Prostate gland (tissue), 2 donors: ENCODE results near the gene CES2. TPM values are rescaled to one million over a fixed set of nuclear protein-coding genes. Genes with fewer than 3 reads are reported as not detected.

Experiments used
- DNase-seq: peaks from one replicate; pipeline ENCODE4 v3.0.0-alpha.2; 2019; ENCODE audit warnings: low spot score
- H3K27ac ChIP-seq, 2 donors: fragments of 200-600 bp; sonication (generic); 2 replicates each; pipeline ENCODE4 v1.5.1; 2017 to 2019
- H3K27me3 ChIP-seq: fragments of 200-600 bp; sonication (generic); replicated peaks from 2 replicates; pipeline ENCODE4 v1.5.1; 2019; ENCODE audit not compliant: insufficient read depth
- H3K36me3 ChIP-seq, 2 donors: fragments of 200-600 bp; sonication (generic); 1 replicate in 1 of 2; 2 replicates in 1 of 2; pipeline versions ENCODE4 v1.5.1 to v1.8.1; 2017 to 2019
- H3K4me1 ChIP-seq: fragments of 200-600 bp; sonication (generic); replicated peaks from 2 replicates; pipeline ENCODE4 v1.5.1; 2019
- H3K4me3 ChIP-seq, 2 donors: fragments of 200-600 bp; sonication (generic); 2 replicates each; pipeline ENCODE4 v1.5.1; 2017 to 2019
- H3K9me3 ChIP-seq: fragments of 200-600 bp; sonication (generic); 2 replicates; pipeline ENCODE4 v1.5.1; 2017
- CTCF ChIP-seq, 4 experiments: fragments of 200-600 bp in 2 of 4; fragments of 450-650 bp in 2 of 4; sonication (generic) in 2 of 4; IDR thresholded peaks; 1 replicate in 3 of 4; 2 replicates in 1 of 4; pipeline ENCODE4 v1.5.1; 2016 to 2019; ENCODE audit warnings: antibody characterized with exemption in 4 of 4, mild to moderate bottlenecking in 2 of 4, moderate library complexity in 2 of 4
- POLR2A ChIP-seq: fragments of 450-650 bp; IDR thresholded peaks from one replicate; pipeline ENCODE4 v1.6.1; 2016; ENCODE audit warnings: antibody characterized with exemption, mild to moderate bottlenecking
- POLR2AphosphoS5 ChIP-seq: sonication (generic); formaldehyde crosslinking; IDR thresholded peaks from one replicate; pipeline ENCODE4 v1.6.1; 2017; ENCODE audit warnings: antibody characterized with exemption
- WGBS: methylation state at CpG from one replicate; pipeline ENCODE4 v1.1.5; 2018; 5-methylcytosine and 5-hydroxymethylcytosine counted together
- intact Hi-C: fragments of 100-400 bp; cut with DNase I; formaldehyde crosslinking; loops from one replicate; pipeline ENCODE4 v1.14.2; 2022
- total RNA-seq, 2 donors: library from RNA; depleted of rRNA; stranded (reverse); fragments of >200 nt; gene quantifications; one replicate each; pipeline ENCODE4 v1.1.0, GENCODE V29; 2016

Gene CES2
- total RNA-seq, 2 donors from 2014 or later: 36.3 to 61.5 TPM

DNA sequence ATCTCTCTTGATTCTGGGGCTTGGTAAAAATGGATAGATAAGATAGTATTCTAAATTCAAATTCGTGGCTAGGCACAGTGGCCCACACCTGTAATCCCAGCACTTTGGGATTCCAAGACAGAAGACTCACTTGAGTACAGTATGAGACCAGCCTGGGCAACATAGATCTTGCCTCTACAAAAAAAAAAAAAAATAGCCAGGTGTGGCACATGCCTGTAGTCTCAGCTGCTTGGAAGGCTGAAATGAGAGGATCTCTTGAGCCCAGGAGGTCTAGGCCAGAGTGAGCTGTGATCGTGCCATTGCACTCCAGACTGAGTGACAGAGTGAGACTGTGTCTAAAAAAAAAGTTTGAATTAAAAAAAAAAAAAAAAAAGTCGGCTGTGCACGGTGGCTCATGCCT, 45.7 kb upstream of the CES2 start:
- Histone ChIP-seq H3K27ac (no peak overlapping the region), H3K4me1 (no peaks in the 10 kb centered on the region), H3K27me3 (no peaks in the 10 kb centered on the region), H3K36me3 (peaks cover 0 to 2% of the 10 kb centered on the region in 2 donors), H3K4me3 (no peak overlapping the region), H3K9me3 (no peaks in the 10 kb centered on the region)
- intact Hi-C loops: loop anchor here (5.0 kb wide), 1 partner anchor 268 kb away; the partner anchor contains the start of genes FBXL8 and TRADD
- TF ChIP-seq CTCF (IDR thresholded peaks at IDR 0.05) (no peak), POLR2AphosphoS5 (no peak), POLR2A (no peak)
- DNase-seq: no peak
- 68% methylated on average over 4 of the region's 4 CpGs for WGBS

DNA sequence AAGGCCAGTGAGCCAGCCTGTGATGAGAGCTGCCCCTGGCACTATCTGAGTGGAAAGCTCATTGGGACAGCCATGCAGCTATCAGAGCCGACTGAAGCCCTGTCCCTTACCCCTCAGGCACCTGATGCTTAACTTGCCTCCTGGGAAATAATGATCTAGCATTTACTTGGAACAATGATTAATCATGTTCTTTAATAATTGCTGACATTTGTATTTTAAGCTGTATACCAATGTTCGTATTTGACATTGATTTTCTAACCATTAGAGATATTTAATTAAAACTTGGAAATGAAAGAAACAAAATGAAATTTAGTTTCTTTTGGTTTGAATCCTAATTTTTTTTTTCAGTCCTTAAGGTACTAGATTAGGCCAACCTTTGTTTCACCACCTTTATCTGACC, 44.5 kb upstream of the CES2 start:
- H3K27ac ChIP-seq: no peak overlapping the region
- H3K36me3 ChIP-seq: no peaks in the 10 kb centered on the region
- no peaks in the 10 kb centered on the region for H3K4me1 ChIP-seq
- H3K9me3 ChIP-seq: no peaks in the 10 kb centered on the region
- DNase-seq: no peak
- H3K4me3 ChIP-seq: no peak overlapping the region
- TF ChIP-seq POLR2AphosphoS5: no peak
- intact Hi-C loops: loop anchor here (5.0 kb wide), 1 partner anchor 267 kb away; the partner anchor contains the start of genes FBXL8 and TRADD
- 82% methylated on average over 2 of the region's 2 CpGs for WGBS
- H3K27me3 ChIP-seq: no peaks in the 10 kb centered on the region

- intact Hi-C loops: loop anchor here (5.0 kb wide), 1 partner anchor 266 kb away; the partner anchor contains the start of genes FBXL8 and TRADD
- TF ChIP-seq POLR2A (no peak), CTCF (IDR thresholded peaks at IDR 0.05) (no peak), POLR2AphosphoS5 (no peak)
- no peaks in the 10 kb centered on the region for H3K36me3 ChIP-seq
- H3K27ac ChIP-seq: no peak overlapping the region
- no peaks in the 10 kb centered on the region for H3K9me3 ChIP-seq
- H3K4me1 ChIP-seq: no peaks in the 10 kb centered on the region
- H3K4me3 ChIP-seq: no peak overlapping the region
- H3K27me3 ChIP-seq: no peaks in the 10 kb centered on the region
- DNase-seq: no peak
- 92% methylated on average over 4 of the region's 4 CpGs for WGBS
Observed at GRCh38 chr16:66891360-66891759, 44.0 kb upstream of the CES2 start.

DNA sequence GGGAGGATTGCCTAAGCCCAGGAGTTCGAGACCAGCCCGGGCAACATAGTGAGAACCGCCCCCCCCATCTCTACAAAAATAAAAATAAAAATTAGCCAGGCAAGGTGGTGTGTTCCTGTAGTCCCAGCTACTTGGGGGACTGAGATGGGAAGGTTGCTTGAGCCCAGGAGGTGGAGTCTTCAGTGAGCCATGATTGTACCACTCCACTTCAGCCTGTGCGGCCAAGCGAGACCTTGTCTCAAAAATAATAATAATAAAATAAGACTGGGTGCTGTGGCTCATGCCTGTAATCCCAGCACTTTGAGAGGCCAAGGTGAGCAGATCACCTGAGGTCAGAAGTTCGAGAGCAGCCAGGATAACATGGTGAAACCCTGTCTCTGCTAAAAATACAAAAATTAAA, 43.5 kb upstream of the CES2 start:
- 98% methylated on average over 6 of the region's 6 CpGs for WGBS
- Histone ChIP-seq H3K9me3 (no peaks in the 10 kb centered on the region), H3K27ac (no peak overlapping the region), H3K36me3 (no peaks in the 10 kb centered on the region), H3K4me3 (no peak overlapping the region), H3K4me1 (no peaks in the 10 kb centered on the region), H3K27me3 (no peaks in the 10 kb centered on the region)
- DNase-seq: no peak
- intact Hi-C loops: loop anchor here (5.0 kb wide), 1 partner anchor 266 kb away; the partner anchor contains the start of genes FBXL8 and TRADD
- no peak for TF ChIP-seq POLR2AphosphoS5
- no peak for TF ChIP-seq POLR2A
- no peak for TF ChIP-seq CTCF (IDR thresholded peaks at IDR 0.05)

- H3K4me3 ChIP-seq: no peak overlapping the region
- DNase-seq: no peak
- H3K4me1 ChIP-seq: no peaks in the 10 kb centered on the region
- H3K27ac ChIP-seq: no peak overlapping the region
- H3K9me3 ChIP-seq: no peaks in the 10 kb centered on the region
- TF ChIP-seq POLR2A (no peak), POLR2AphosphoS5 (no peak), CTCF (IDR thresholded peaks at IDR 0.05) (no peak)
- H3K36me3 ChIP-seq: no peaks in the 10 kb centered on the region
- no peaks in the 10 kb centered on the region for H3K27me3 ChIP-seq
- intact Hi-C loops: loop anchor here (5.0 kb wide), 1 partner anchor 263 kb away; the partner anchor contains the start of genes FBXL8 and TRADD
- WGBS: 77% methylated on average over 2 of the region's 2 CpGs
Observed at GRCh38 chr16:66894055-66894454, 41.3 kb upstream of the CES2 start.
